Naive thymus-derived CD8-positive, alpha-beta T cell (primary cell): ENCODE results near the gene B3GNT3. TPM values are rescaled to one million over a fixed set of nuclear protein-coding genes. Genes with fewer than 3 reads are reported as not detected.
"Not testable (repeated sequence)": the region's sequence is repeated elsewhere in the genome, so short reads cannot be mapped to it uniquely, and the experiment has no call there.

Experiments used
- ATAC-seq, 2 donors: fragments of 150-1000 bp; cut with Tn5 transposase in 1 of 2; sonication (Bioruptor Pico), chemical (Tn5 transposase) in 1 of 2; 1 replicate in 1 of 2; 2 replicates in 1 of 2; pipeline ENCODE4 v1.10.0; 2021; ENCODE audit warnings: mild to moderate bottlenecking in 2 of 2, moderate library complexity in 2 of 2
- POLR2A ChIA-PET: fragments of 350-600 bp; sonication (Branson Sonifier 250); formaldehyde crosslinking; loops from one replicate; lab custom pipeline; 2021; ENCODE audit warnings: antibody characterized with exemption; lab: Charles Lee
- DNase-seq, 10 donors: peaks; one replicate each; pipeline versions ENCODE4 v3.0.0 to v3.0.0-alpha.2; 2020 to 2022
- H3K27ac Mint-ChIP-seq, 10 donors: one replicate each; pipeline ENCODE4 v1.8.0; 2020 to 2022; ENCODE audit warnings: mild to moderate bottlenecking in 10 of 10, mixed read lengths in 10 of 10, moderate library complexity in 4 of 10, inconsistent platforms in 1 of 10
- H3K27me3 Mint-ChIP-seq, 5 donors: one replicate each; pipeline ENCODE4 v1.8.0; 2021 to 2022; ENCODE audit warnings: mixed read lengths in 5 of 5
- H3K36me3 Mint-ChIP-seq, 3 donors: one replicate each; pipeline ENCODE4 v1.8.0; 2020 to 2022; ENCODE audit warnings: mixed read lengths in 3 of 3, mild to moderate bottlenecking in 2 of 3, inconsistent platforms in 1 of 3
- H3K4me1 Mint-ChIP-seq, 4 donors: one replicate each; pipeline ENCODE4 v1.8.0; 2021 to 2022; ENCODE audit warnings: mixed read lengths in 4 of 4
- H3K4me3 Mint-ChIP-seq, 10 donors: one replicate each; pipeline ENCODE4 v1.8.0; 2020 to 2022; ENCODE audit warnings: mild to moderate bottlenecking in 10 of 10, mixed read lengths in 10 of 10, moderate library complexity in 6 of 10, inconsistent platforms in 1 of 10
- H3K9me3 Mint-ChIP-seq, 9 donors: one replicate each; pipeline ENCODE4 v1.8.0; 2020 to 2022; ENCODE audit warnings: mixed read lengths in 9 of 9, mild to moderate bottlenecking in 3 of 9, inconsistent platforms in 1 of 9, moderate library complexity in 1 of 9
- polyA plus RNA-seq, 3 donors: library from polyadenylated mRNA; unstranded; fragments of 300-500 nt; fragmentation: Illumina TruSeq; gene quantifications; one replicate each; pipeline ENCODE4 v1.2.3, GENCODE V29; 2021
- total RNA-seq, 8 experiments: library from RNA in 2 of 8; stranded (reverse) in 2 of 8; gene quantifications; one replicate each; pipeline ENCODE4 v1.2.3 and lab custom pipeline; 2021 to 2026

Gene B3GNT3
- total and polyA plus RNA-seq, 5 experiments from 2014 or later = 0.13 to 0.20 TPM; not detected in 3

- Mint-ChIP-seq H3K9me3 (no peaks in the 10 kb centered on the region), H3K27me3 (peaks cover 0 to under 1% (median 0%) of the 10 kb centered on the region in 5 donors), H3K27ac (peak overlapping the region in 4 of 10 donors; percentile 3 to 61 (median 35)), H3K4me3 (no peak overlapping the region), H3K4me1 (peaks cover 16 to 47% (median 31%) of the 10 kb centered on the region in 4 donors), H3K36me3 (peaks cover 4 to 42% (median 20%) of the 10 kb centered on the region in 3 donors)
- DNase-seq = no peak
- POLR2A ChIA-PET = interaction anchor here (1.1 kb wide), 1 partner anchor 62 kb away, joined by 3 read pairs; no protein-coding TSS in a partner anchor
- ATAC-seq = no peak
Observed at GRCh38 chr19:17788632-17789031, 6.3 kb upstream of the B3GNT3 start.

- Mint-ChIP-seq H3K9me3 (no peaks in the 10 kb centered on the region), H3K4me1 (peaks cover 19 to 50% (median 39%) of the 10 kb centered on the region in 4 donors), H3K27me3 (peaks cover 0 to 7% (median 0%) of the 10 kb centered on the region in 5 donors), H3K4me3 (no peak overlapping the region), H3K36me3 (peaks cover 0 to 29% (median 10%) of the 10 kb centered on the region in 3 donors), H3K27ac (peak overlapping the region; percentile 19 to 84 (median 72))
- POLR2A ChIA-PET = interaction anchor here (1.1 to 1.4 kb wide), 2 partner anchors 49 to 69 kb away, joined by 4 to 9 read pairs; partner anchors contain the start of gene RPL18A
- DNase-seq (no peak), ATAC-seq (peak in 1 of 2 donors; percentile 54)
Observed at GRCh38 chr19:17790059-17790780, 4.7 kb upstream of the B3GNT3 start.

GRCh38 chr19:17794412-17794730 lies 567 bp upstream of the B3GNT3 start:
- POLR2A ChIA-PET = interaction anchor here (0.5 to 1.7 kb wide), 8 partner anchors 9 to 312 kb away, joined by 3 to 7 read pairs (median 4); no protein-coding TSS in a partner anchor
- no peaks in the 10 kb centered on the region for H3K36me3 Mint-ChIP-seq
- peak overlapping the region; percentile 55 to 82 (median 70) for H3K4me3 Mint-ChIP-seq
- DNase-seq (no peak), ATAC-seq (no peak)
- H3K9me3 Mint-ChIP-seq = no peaks in the 10 kb centered on the region
- peak overlapping the region in 9 of 10 donors; percentile 10 to 85 (median 73) for H3K27ac Mint-ChIP-seq
- peaks cover 0 to 10% (median 0%) of the 10 kb centered on the region in 5 donors for H3K27me3 Mint-ChIP-seq
- H3K4me1 Mint-ChIP-seq = peaks cover 18 to 67% (median 58%) of the 10 kb centered on the region in 4 donors

- Mint-ChIP-seq H3K27ac (peak overlapping the region in 1 of 10 donors; percentile 82), H3K9me3 (no peaks in the 10 kb centered on the region), H3K27me3 (peaks cover 0 to 10% (median 0%) of the 10 kb centered on the region in 5 donors), H3K4me3 (peak overlapping the region in 9 of 10 donors; percentile 18 to 79 (median 53)), H3K36me3 (no peaks in the 10 kb centered on the region), H3K4me1 (peaks cover 15 to 59% (median 51%) of the 10 kb centered on the region in 4 donors)
- POLR2A ChIA-PET = interaction anchor here (0.6 to 1.7 kb wide), 5 partner anchors 28 to 618 kb away, joined by 3 to 7 read pairs (median 4); no protein-coding TSS in a partner anchor
- DNase-seq (no peak), ATAC-seq (no peak)
Observed at GRCh38 chr19:17795495-17795856, 538 bp downstream of the B3GNT3 start.

GRCh38 chr19:17796013-17796837 lies 1.3 kb downstream of the B3GNT3 start:
- Mint-ChIP-seq H3K27me3 (peaks cover 0 to 10% (median 0%) of the 10 kb centered on the region in 5 donors), H3K27ac (peak overlapping the region in 1 of 10 donors; percentile 56), H3K36me3 (no peaks in the 10 kb centered on the region), H3K4me3 (peak overlapping the region in 7 of 10 donors; percentile 13 to 75 (median 45)), H3K9me3 (no peaks in the 10 kb centered on the region), H3K4me1 (peaks cover 14 to 58% (median 48%) of the 10 kb centered on the region in 4 donors)
- POLR2A ChIA-PET = interaction anchor here (0.6 to 1.0 kb wide), 3 partner anchors 53 to 617 kb away, joined by 3 to 6 read pairs (median 3); no protein-coding TSS in a partner anchor
- ATAC-seq = no peak
- no peak for DNase-seq

GRCh38 chr19:17796838-17797423 lies 2.0 kb downstream of the B3GNT3 start:
- Mint-ChIP-seq H3K4me1 (peaks cover 10 to 50% (median 41%) of the 10 kb centered on the region in 4 donors), H3K9me3 (no peaks in the 10 kb centered on the region), H3K4me3 (peak overlapping the region in 1 of 10 donors; percentile 18), H3K27me3 (peaks cover 0 to 10% (median 0%) of the 10 kb centered on the region in 5 donors), H3K27ac (peak overlapping the region in 1 of 10 donors; percentile 32), H3K36me3 (no peaks in the 10 kb centered on the region)
- POLR2A ChIA-PET = interaction anchor here (1.0 kb wide), 1 partner anchor 52 kb away, joined by 3 read pairs; no protein-coding TSS in a partner anchor
- ATAC-seq (no peak), DNase-seq (no peak)

GRCh38 chr19:17797424-17798201 lies 2.7 kb downstream of the B3GNT3 start:
- Mint-ChIP-seq H3K9me3 (no peaks in the 10 kb centered on the region), H3K27ac (peak overlapping the region in 1 of 10 donors; percentile 11), H3K27me3 (peaks cover 0 to 10% (median 0%) of the 10 kb centered on the region in 5 donors), H3K4me3 (no peak overlapping the region), H3K36me3 (no peaks in the 10 kb centered on the region), H3K4me1 (peaks cover 14 to 52% (median 46%) of the 10 kb centered on the region in 4 donors)
- ATAC-seq (no peak), DNase-seq (no peak)
- POLR2A ChIA-PET = interaction anchor here (1.0 kb wide), 1 partner anchor 52 kb away, joined by 3 read pairs; no protein-coding TSS in a partner anchor

GRCh38 chr19:17798599-17798998 lies 3.7 kb downstream of the B3GNT3 start:
- not testable (repeated sequence) for H3K27ac Mint-ChIP-seq, H3K27me3 Mint-ChIP-seq, DNase-seq, H3K36me3 Mint-ChIP-seq, H3K4me3 Mint-ChIP-seq, H3K9me3 Mint-ChIP-seq, ATAC-seq
- POLR2A ChIA-PET = interaction anchor here (0.6 to 1.1 kb wide), 7 partner anchors 11 to 75 kb away, joined by 3 to 6 read pairs (median 4); no protein-coding TSS in a partner anchor
- peaks cover 19 to 57% (median 50%) of the 10 kb centered on the region in 4 donors for H3K4me1 Mint-ChIP-seq

GRCh38 chr19:17802137-17802858 lies 7.4 kb downstream of the B3GNT3 start:
- H3K27ac Mint-ChIP-seq = peak overlapping the region in 8 of 10 donors; percentile 8 to 87 (median 66)
- no peaks in the 10 kb centered on the region for H3K27me3 Mint-ChIP-seq
- H3K36me3 Mint-ChIP-seq = no peaks in the 10 kb centered on the region
- DNase-seq (no peak), ATAC-seq (no peak)
- POLR2A ChIA-PET = interaction anchor here (0.8 to 3.9 kb wide), 4 partner anchors 16 to 57 kb away, joined by 3 to 21 read pairs (median 3); partner anchors contain the start of gene RPL18A
- no peaks in the 10 kb centered on the region for H3K9me3 Mint-ChIP-seq
- peak overlapping the region in 8 of 10 donors; percentile 45 to 70 (median 54) for H3K4me3 Mint-ChIP-seq
- peaks cover 20 to 49% (median 38%) of the 10 kb centered on the region in 4 donors for H3K4me1 Mint-ChIP-seq

- POLR2A ChIA-PET = interaction anchor here (0.6 to 3.9 kb wide), 9 partner anchors 9 to 56 kb away, joined by 3 to 21 read pairs (median 5); partner anchors contain the start of genes B3GNT3, JAK3 and RPL18A
- no peaks in the 10 kb centered on the region for H3K27me3 Mint-ChIP-seq
- peak overlapping the region; percentile 78 to 95 (median 90) for H3K27ac Mint-ChIP-seq
- H3K9me3 Mint-ChIP-seq = no peaks in the 10 kb centered on the region
- ATAC-seq (peak; percentile 70 to 82), DNase-seq (peak in 5 of 10 donors; percentile 19 to 64 (median 35))
- H3K36me3 Mint-ChIP-seq = no peaks in the 10 kb centered on the region
- peaks cover 23 to 55% (median 43%) of the 10 kb centered on the region in 4 donors for H3K4me1 Mint-ChIP-seq
- peak overlapping the region; percentile 74 to 89 (median 78) for H3K4me3 Mint-ChIP-seq
Observed at GRCh38 chr19:17803264-17803896, 8.4 kb downstream of the B3GNT3 start.
